HCT116 (cell line): ENCODE results near the gene KLF9. TPM values are rescaled to one million over a fixed set of nuclear protein-coding genes. Genes with fewer than 3 reads are reported as not detected.
A peak's percentile ranks its signal among the peaks of the same experiment; 100 is the strongest.

Experiments used
- ATAC-seq: fragments of 200-7000 bp; cut with Tn5 transposase; 2 replicates; pipeline ENCODE4 v1.9.1; 2020; ENCODE audit warnings: mild to moderate bottlenecking, moderate library complexity
- BruUV-seq: library from RNA; stranded (reverse); fragments of 400-500 nt; replicated peaks from 2 replicates; lab custom pipeline; 2021; lab: Mats Ljungman, UMichigan
- CTCF ChIA-PET: fragments of 300-600 bp; sonication (Branson Sonifier 250); formaldehyde crosslinking; loops from one replicate; lab custom pipeline; 2021; ENCODE audit warnings: antibody characterized with exemption; lab: Charles Lee
- POLR2A ChIA-PET: fragments of 300-600, 350-600 bp; sonication (Branson Sonifier 250); formaldehyde crosslinking; loops from one replicate; lab custom pipeline; 2021; ENCODE audit warnings: antibody characterized with exemption; lab: Charles Lee
- RAD21 ChIA-PET, 2 experiments: fragments of 300-600 bp; sonication (Branson Sonifier 250); formaldehyde crosslinking; loops; one replicate each; lab custom pipeline; 2023; ENCODE audit warnings: low total read pairs in 2 of 2; ENCODE audit not compliant: uncharacterized antibody in 2 of 2, unreplicated experiment in 2 of 2, low non-redundant PET in 1 of 2; lab: Charles Lee
- DNase-seq: peaks from one replicate; pipeline ENCODE4 v3.0.0-alpha.2; 2010; ENCODE audit warnings: low read depth, low spot score
- H2AFZ ChIP-seq: fragments of 200-600 bp; shearing (Covaris generic), sonication (generic); 2 replicates; pipeline ENCODE4 v1.6.1; 2017; ENCODE audit warnings: low read depth, mixed run types, mixed read lengths, antibody characterized with exemption, low read length; ENCODE audit not compliant: poor library complexity, severe bottlenecking
- H3K27ac ChIP-seq: 2 replicates; pipeline ENCODE4 v1.5.1; 2012; ENCODE audit warnings: low read depth, low read length
- H3K27me3 ChIP-seq: fragments of 200-600 bp; sonication (generic); 2 replicates; pipeline ENCODE4 v1.6.1; 2016; ENCODE audit warnings: mixed run types, low read length, mixed read lengths; ENCODE audit not compliant: insufficient read depth
- H3K36me3 ChIP-seq, 2 experiments: fragments of 200-500 bp in 1 of 2; fragments of 200-600 bp in 1 of 2; sonication (Bioruptor generic) in 1 of 2; sonication (generic) in 1 of 2; 2 replicates each; pipeline versions ENCODE4 v1.5.1 to v1.6.1; 2014 to 2016; ENCODE audit warnings: low read length in 2 of 2, inconsistent platforms in 1 of 2, mixed read lengths in 1 of 2, mixed run types in 1 of 2; ENCODE audit not compliant: insufficient read depth in 2 of 2, control insufficient read depth in 1 of 2
- H3K4me1 ChIP-seq, 2 experiments: fragments of 200-600 bp in 1 of 2; sonication (generic) in 1 of 2; 2 replicates each; pipeline versions ENCODE4 v1.5.1 to v1.6.1; 2012 to 2017; ENCODE audit warnings: low read length in 2 of 2, inconsistent platforms in 1 of 2, mild to moderate bottlenecking in 1 of 2, mixed read lengths in 1 of 2, mixed run types in 1 of 2, moderate library complexity in 1 of 2; ENCODE audit not compliant: insufficient read depth in 2 of 2, control insufficient read depth in 1 of 2
- H3K4me2 ChIP-seq: fragments of 200-600 bp; sonication (generic); 2 replicates; pipeline ENCODE4 v1.6.1; 2017; ENCODE audit warnings: mixed run types, low read length, mixed read lengths
- H3K4me3 ChIP-seq, 2 experiments: fragments of 200-600 bp in 1 of 2; sonication (generic) in 1 of 2; replicated peaks in 1 of 2; 2 replicates each; pipeline ENCODE4 v1.5.1; 2011 to 2016; ENCODE audit warnings: low read length in 2 of 2, control low read depth in 1 of 2, low read depth in 1 of 2, mild to moderate bottlenecking in 1 of 2, mixed read lengths in 1 of 2, mixed run types in 1 of 2
- H3K79me2 ChIP-seq: fragments of 200-600 bp; sonication (generic); 2 replicates; pipeline ENCODE4 v1.6.1; 2017; ENCODE audit warnings: mild to moderate bottlenecking, mixed run types, low read length, moderate library complexity, mixed read lengths; ENCODE audit not compliant: insufficient read depth
- H3K9ac ChIP-seq: fragments of 200-600 bp; sonication (generic); 2 replicates; pipeline ENCODE4 v1.6.1; 2016; ENCODE audit warnings: low read length, mixed read lengths
- H3K9me2 ChIP-seq: fragments of 200-600 bp; sonication (generic), shearing (Covaris generic); 2 replicates; pipeline ENCODE4 v1.6.1; 2017; ENCODE audit warnings: mixed run types, mild to moderate bottlenecking, moderate library complexity; ENCODE audit not compliant: insufficient read depth
- H3K9me3 ChIP-seq, 2 experiments: fragments of 200-500 bp in 1 of 2; fragments of 200-600 bp in 1 of 2; sonication (Bioruptor generic) in 1 of 2; sonication (generic) in 1 of 2; 2 replicates each; pipeline ENCODE4 v1.6.1; 2014 to 2017; ENCODE audit warnings: low read length in 2 of 2, mixed read lengths in 2 of 2, inconsistent platforms in 1 of 2, low read depth in 1 of 2, mild to moderate bottlenecking in 1 of 2, mixed run types in 1 of 2, moderate library complexity in 1 of 2; ENCODE audit not compliant: control insufficient read depth in 1 of 2, insufficient read depth in 1 of 2
- H4K20me1 ChIP-seq: fragments of 200-600 bp; sonication (generic), shearing (Covaris generic); 2 replicates; pipeline ENCODE4 v1.6.1; 2017; ENCODE audit warnings: mixed run types, mild to moderate bottlenecking, moderate library complexity; ENCODE audit not compliant: insufficient read depth
- CBX3 ChIP-seq: IDR thresholded peaks from 2 replicates; pipeline ENCODE4 v1.6.1; 2012; ENCODE audit warnings: low read depth
- CEBPB ChIP-seq: IDR thresholded peaks from 2 replicates; pipeline ENCODE4 v1.6.1; 2012; ENCODE audit warnings: low read depth
- CTCF ChIP-seq, 3 experiments: fragments of 200-600 bp in 1 of 3; sonication (generic) in 1 of 3; IDR thresholded peaks in 2 of 3; conservative IDR thresholded peaks in 1 of 3; 2 replicates each; pipeline ENCODE4 v1.5.1; 2012 to 2017; ENCODE audit warnings: low read depth in 2 of 3, low read length in 2 of 3, antibody characterized with exemption in 1 of 3, borderline replicate concordance in 1 of 3, control low read depth in 1 of 3, mild to moderate bottlenecking in 1 of 3, mixed read lengths in 1 of 3, mixed run types in 1 of 3, moderate library complexity in 1 of 3; ENCODE audit not compliant: insufficient read depth in 1 of 3
- EGR1 ChIP-seq: IDR thresholded peaks from 2 replicates; pipeline ENCODE4 v1.6.1; 2012; ENCODE audit warnings: low read depth
- EZH2phosphoT487 ChIP-seq: fragments of 200-600 bp; IDR thresholded peaks from 2 replicates; pipeline ENCODE4 v1.6.1; 2018; ENCODE audit warnings: antibody characterized with exemption, borderline replicate concordance
- FOSL1 ChIP-seq: IDR thresholded peaks from 2 replicates; pipeline ENCODE4 v1.6.1; 2012; ENCODE audit warnings: low read depth
- MAX ChIP-seq: IDR thresholded peaks from 2 replicates; pipeline ENCODE4 v1.6.1; 2012
- POLR2AphosphoS5 ChIP-seq: IDR thresholded peaks from 2 replicates; pipeline ENCODE4 v1.6.1; 2011; ENCODE audit warnings: mild to moderate bottlenecking, low read depth, low read length, moderate library complexity
- SP1 ChIP-seq: IDR thresholded peaks from 2 replicates; pipeline ENCODE4 v1.6.1; 2012; ENCODE audit warnings: low read depth
- SRF ChIP-seq: IDR thresholded peaks from 2 replicates; pipeline ENCODE4 v1.6.1; 2012; ENCODE audit warnings: low read depth
- TCF7L2 ChIP-seq: IDR thresholded peaks from 2 replicates; pipeline ENCODE4 v1.7.0; 2011; ENCODE audit warnings: borderline replicate concordance, inconsistent platforms; ENCODE audit not compliant: insufficient read depth, insufficient read length; ENCODE audit errors: extremely low read depth
- ZFX ChIP-seq: fragments of 450-650 bp; IDR thresholded peaks from 2 replicates; pipeline ENCODE4 v1.6.1; 2017
- ZNF274 ChIP-seq: fragments of 200-500 bp; sonication (Bioruptor generic); IDR thresholded peaks from 2 replicates; pipeline ENCODE4 v1.6.1; 2014; ENCODE audit warnings: mild to moderate bottlenecking, low read depth, low read length, inconsistent platforms
- intact Hi-C: fragments of 100-400 bp; cut with micrococcal nuclease; formaldehyde crosslinking; loops from 2 replicates; pipeline ENCODE4 v1.10.0; 2022
- total RNA-seq: library from RNA; stranded (reverse); gene quantifications from one replicate; pipeline ENCODE4 v1.2.1, GENCODE V29; 2021; ENCODE audit not compliant: unreplicated experiment

The KLF9 gene
- total RNA-seq, 1 experiment from 2014 or later = 8.3 TPM

GRCh38 chr9:70441622-70442021 lies 27.2 kb upstream of the KLF9 start:
- intact Hi-C loops = no loop called here
- Histone ChIP-seq H3K9ac (no peak overlapping the region), H3K27me3 (no peaks in the 10 kb centered on the region), H3K4me2 (no peak overlapping the region), H3K9me2 (no peaks in the 10 kb centered on the region), H3K79me2 (no peaks in the 10 kb centered on the region), H3K27ac (no peak overlapping the region), H3K4me3 (no peak overlapping the region), H3K4me1 (peaks cover 10 to 20% of the 10 kb centered on the region in 2 experiments; a peak in 3 of 4 replicates), H3K9me3 (no peaks in the 10 kb centered on the region), H2AFZ (no peak overlapping the region), H4K20me1 (no peaks in the 10 kb centered on the region), H3K36me3 (no peaks in the 10 kb centered on the region)
- DNase-seq (no peak), ATAC-seq (no peak)
- RAD21 ChIA-PET = no interaction called here
- POLR2A ChIA-PET = interaction anchor here (1.2 kb wide), 1 partner anchor 21 kb away, joined by 4 read pairs; no protein-coding TSS in a partner anchor
- BruUV-seq = no TSS peak
- CTCF ChIA-PET = no interaction called here
- TF ChIP-seq FOSL1 = no peak
- TF ChIP-seq ZFX = no peak
- TF ChIP-seq SRF = no peak
- no peak for TF ChIP-seq CBX3
- TF ChIP-seq CEBPB = no peak
- TF ChIP-seq SP1 = no peak

- ChIA-PET RAD21 (no interaction called here), CTCF (interaction anchor here (1.9 kb wide), 1 partner anchor 22 kb away, joined by 4 read pairs; no protein-coding TSS in a partner anchor), POLR2A (interaction anchor here (1.0 kb wide), 1 partner anchor 21 kb away, joined by 3 read pairs; no protein-coding TSS in a partner anchor)
- Histone ChIP-seq H2AFZ (peak overlapping the region; percentile 5), H3K9me2 (no peaks in the 10 kb centered on the region), H4K20me1 (no peaks in the 10 kb centered on the region), H3K4me2 (no peak overlapping the region), H3K36me3 (no peaks in the 10 kb centered on the region), H3K9me3 (no peaks in the 10 kb centered on the region), H3K4me3 (no peak overlapping the region), H3K79me2 (no peaks in the 10 kb centered on the region), H3K27ac (no peak overlapping the region), H3K27me3 (no peaks in the 10 kb centered on the region), H3K9ac (no peak overlapping the region), H3K4me1 (peaks cover 20 to 30% of the 10 kb centered on the region in 2 experiments; a peak in 3 of 4 replicates)
- intact Hi-C loops = no loop called here
- DNase-seq (no peak), ATAC-seq (no peak)
- no TSS peak for BruUV-seq
- TF ChIP-seq CTCF (IDR thresholded peaks at IDR 0.05 in 2 of 3, conservative IDR thresholded peaks at IDR 0.05 in 1 of 3; ENCODE audit: borderline replicate concordance in 1 of 3, insufficient read depth in 1 of 3, low read depth in 2 of 3, low read length in 2 of 3) = no peak
- TF ChIP-seq TCF7L2 = no peak
- no peak for TF ChIP-seq EGR1
- TF ChIP-seq MAX = no peak
- no peak for TF ChIP-seq ZFX
- TF ChIP-seq POLR2AphosphoS5 = no peak
- TF ChIP-seq EZH2phosphoT487 = no peak
- no peak for TF ChIP-seq ZNF274
Measured at GRCh38 chr9:70439991-70440706, 25.7 kb upstream of the KLF9 start.
